K562 (cell line): Measurements from ENCODE around the gene ZFP62. TPM values are rescaled to one million over a fixed set of nuclear protein-coding genes. Genes with fewer than 3 reads are reported as not detected.
A peak's percentile ranks its signal among the peaks of the same experiment; 100 is the strongest.

ENCODE experiments used
- ARHGAP35 ChIP-seq: fragments of 450-650 bp; IDR thresholded peaks from 2 replicates; pipeline ENCODE4 v1.6.1; 2018; ENCODE audit not compliant: partially characterized antibody
- E2F3 ChIP-seq: fragments of 250-450 bp; sonication (Bioruptor Pico); IDR thresholded peaks from 2 replicates; pipeline ENCODE4 v1.4.0; 2020; ENCODE audit warnings: mild to moderate bottlenecking
- EGR1 ChIP-seq: fragments of 450-650 bp; conservative IDR thresholded peaks from 2 replicates; pipeline ENCODE4 v1.6.1; 2017; ENCODE audit warnings: mild to moderate bottlenecking
- EWSR1 ChIP-seq: fragments of 450-650 bp; IDR thresholded peaks from 2 replicates; pipeline ENCODE4 v1.6.1; 2018; ENCODE audit warnings: borderline replicate concordance, mild to moderate bottlenecking, low read depth, moderate library complexity; ENCODE audit not compliant: partially characterized antibody
- FOXA1 ChIP-seq: fragments of 450-650 bp; IDR thresholded peaks from 2 replicates; pipeline ENCODE4 v1.6.1; 2016; ENCODE audit warnings: mild to moderate bottlenecking, borderline replicate concordance
- FOXJ2 ChIP-seq: fragments of 200-800 bp; sonication (Bioruptor generic); IDR thresholded peaks from 2 replicates; pipeline ENCODE4 v1.6.1; 2016; ENCODE audit warnings: missing genetic modification characterization, missing compliant biosample characterization
- GABPA ChIP-seq: fragments of 200-800 bp; sonication (Bioruptor generic); conservative IDR thresholded peaks from 2 replicates; pipeline ENCODE4 v1.6.1; 2016; ENCODE audit warnings: low read depth, missing genetic modification characterization, missing compliant biosample characterization
- GATAD2B ChIP-seq: fragments of 450-650 bp; IDR thresholded peaks from 2 replicates; pipeline ENCODE4 v1.6.1; 2017; ENCODE audit warnings: mild to moderate bottlenecking, borderline replicate concordance
- KDM5B ChIP-seq: fragments of 200-600 bp; sonication (generic); IDR thresholded peaks from 2 replicates; pipeline ENCODE4 v1.6.1; 2012; ENCODE audit warnings: low read depth, mild to moderate bottlenecking, moderate library complexity, low read length, control low read depth, inconsistent platforms; ENCODE audit not compliant: insufficient replicate concordance
- MEF2D ChIP-seq: conservative IDR thresholded peaks from 2 replicates; pipeline ENCODE4 v1.6.1; 2016; ENCODE audit warnings: low read depth, missing genetic modification characterization, missing compliant biosample characterization
- PHF8 ChIP-seq: fragments of 200-600 bp; sonication (generic); IDR thresholded peaks from 2 replicates; pipeline ENCODE4 v1.6.1; 2012; ENCODE audit warnings: mixed run types, mild to moderate bottlenecking, inconsistent platforms, low read length, moderate library complexity, borderline replicate concordance
- TAF9B ChIP-seq: fragments of 450-650 bp; IDR thresholded peaks from 2 replicates; pipeline ENCODE4 v1.6.1; 2018; ENCODE audit warnings: mild to moderate bottlenecking; ENCODE audit not compliant: partially characterized antibody
- ZNF217 ChIP-seq: sonication (generic); formaldehyde crosslinking; IDR thresholded peaks from 2 replicates; pipeline ENCODE4 v1.8.0; 2022; ENCODE audit warnings: mild to moderate bottlenecking, missing genetic modification reagents
- ZNF586 ChIP-seq: fragments of 450-650 bp; formaldehyde crosslinking; conservative IDR thresholded peaks from 2 replicates; pipeline ENCODE4 v1.4.0; 2020; ENCODE audit warnings: mild to moderate bottlenecking, moderate library complexity
- polyA plus RNA-seq, 8 experiments: library from polyadenylated mRNA; depleted of rRNA in 4 of 8; stranded (reverse) in 5 of 8; unstranded in 3 of 8; fragments of >200 nt; fragmentation: Nextera tagmentation in 2 of 8; fragmentation: Illumina TruSeq in 1 of 8; extraction: Ambion mirVana in 2 of 8; extraction: Trizol in 1 of 8; gene quantifications; 2 replicates each; pipeline versions ENCODE4 v1.2.1 to v1.2.3, GENCODE V29; 2011 to 2014; ENCODE audit warnings: inconsistent platforms in 1 of 8, missing spikeins in 1 of 8
- total RNA-seq, 7 experiments: library from RNA; depleted of rRNA in 6 of 7; stranded (reverse); fragments of >200 nt in 6 of 7; fragmentation: Illumina TruSeq in 2 of 7; extraction: Trizol in 2 of 7; gene quantifications; 2 replicates each; pipeline versions ENCODE4 v1.2.1 to v1.2.3, GENCODE V29; 2011 to 2021; ENCODE audit warnings: low replicate concordance in 1 of 7
- TF ChIP-seq, protein P1 (sequence below), 2 experiments: fragments of 450-650 bp; formaldehyde crosslinking in 1 of 2; IDR thresholded peaks; 2 replicates each; pipeline versions ENCODE4 v1.4.0 to v1.6.1; 2014 to 2020; ENCODE audit warnings: mild to moderate bottlenecking in 2 of 2, borderline replicate concordance in 1 of 2, low read depth in 1 of 2
- TF ChIP-seq, protein P2 (sequence below): fragments of 250-450 bp; sonication (Bioruptor Pico); IDR thresholded peaks from 2 replicates; pipeline ENCODE4 v1.5.0; 2021
- TF ChIP-seq, protein P3 (sequence below): IDR thresholded peaks from 2 replicates; pipeline ENCODE4 v1.6.1; 2014; ENCODE audit warnings: antibody characterized with exemption

The ZFP62 gene
- total and polyA plus RNA-seq, 9 of the 15 experiments (the other 6 are each of a cell fraction or from before 2014, with no cell fraction given): 12.2 to 37.5 (median 25.0) TPM

DNA sequence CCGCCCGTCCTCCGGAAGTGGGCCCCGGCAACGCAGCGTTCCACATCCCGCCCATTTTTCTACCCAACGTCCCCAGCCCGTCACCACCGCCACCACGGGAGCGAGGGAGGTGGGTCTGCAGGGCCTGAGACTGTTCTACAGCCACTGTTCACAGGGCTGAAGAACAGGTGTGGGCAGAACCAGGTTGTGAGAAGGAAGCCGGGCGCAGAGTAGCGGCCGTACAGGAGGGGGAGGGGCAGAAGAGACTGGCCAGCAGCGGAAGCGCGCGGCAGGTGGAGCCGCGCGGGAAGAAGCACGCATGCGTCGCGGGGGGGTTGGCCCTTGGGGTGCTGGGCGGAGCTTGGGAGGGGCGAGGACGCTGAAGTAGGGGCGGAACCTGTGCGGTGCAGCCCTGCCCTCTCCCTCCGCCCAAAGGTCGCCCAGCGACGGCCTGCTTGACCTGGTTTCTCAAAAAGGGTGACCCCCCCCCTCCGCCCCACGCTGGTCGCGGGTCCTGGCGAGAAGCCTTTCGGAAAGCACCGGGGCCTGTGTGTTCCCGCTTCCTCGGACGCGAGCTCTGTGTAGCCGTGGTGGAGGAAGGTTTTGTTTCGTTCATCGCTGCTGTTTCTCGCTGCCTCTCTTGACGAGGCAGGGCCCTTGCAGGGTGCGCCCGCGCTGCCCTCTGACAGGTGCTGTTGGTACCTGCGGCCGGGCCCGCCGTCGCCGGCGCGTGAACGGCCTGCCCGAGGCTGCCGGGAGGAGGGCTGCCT lies 50.7 kb downstream of the ZFP62 start (continued):
- TF ChIP-seq, protein P1, sequence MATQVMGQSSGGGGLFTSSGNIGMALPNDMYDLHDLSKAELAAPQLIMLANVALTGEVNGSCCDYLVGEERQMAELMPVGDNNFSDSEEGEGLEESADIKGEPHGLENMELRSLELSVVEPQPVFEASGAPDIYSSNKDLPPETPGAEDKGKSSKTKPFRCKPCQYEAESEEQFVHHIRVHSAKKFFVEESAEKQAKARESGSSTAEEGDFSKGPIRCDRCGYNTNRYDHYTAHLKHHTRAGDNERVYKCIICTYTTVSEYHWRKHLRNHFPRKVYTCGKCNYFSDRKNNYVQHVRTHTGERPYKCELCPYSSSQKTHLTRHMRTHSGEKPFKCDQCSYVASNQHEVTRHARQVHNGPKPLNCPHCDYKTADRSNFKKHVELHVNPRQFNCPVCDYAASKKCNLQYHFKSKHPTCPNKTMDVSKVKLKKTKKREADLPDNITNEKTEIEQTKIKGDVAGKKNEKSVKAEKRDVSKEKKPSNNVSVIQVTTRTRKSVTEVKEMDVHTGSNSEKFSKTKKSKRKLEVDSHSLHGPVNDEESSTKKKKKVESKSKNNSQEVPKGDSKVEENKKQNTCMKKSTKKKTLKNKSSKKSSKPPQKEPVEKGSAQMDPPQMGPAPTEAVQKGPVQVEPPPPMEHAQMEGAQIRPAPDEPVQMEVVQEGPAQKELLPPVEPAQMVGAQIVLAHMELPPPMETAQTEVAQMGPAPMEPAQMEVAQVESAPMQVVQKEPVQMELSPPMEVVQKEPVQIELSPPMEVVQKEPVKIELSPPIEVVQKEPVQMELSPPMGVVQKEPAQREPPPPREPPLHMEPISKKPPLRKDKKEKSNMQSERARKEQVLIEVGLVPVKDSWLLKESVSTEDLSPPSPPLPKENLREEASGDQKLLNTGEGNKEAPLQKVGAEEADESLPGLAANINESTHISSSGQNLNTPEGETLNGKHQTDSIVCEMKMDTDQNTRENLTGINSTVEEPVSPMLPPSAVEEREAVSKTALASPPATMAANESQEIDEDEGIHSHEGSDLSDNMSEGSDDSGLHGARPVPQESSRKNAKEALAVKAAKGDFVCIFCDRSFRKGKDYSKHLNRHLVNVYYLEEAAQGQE (IDR thresholded peaks at IDR 0.05; ENCODE audit: borderline replicate concordance): peak; percentile 97
- TF ChIP-seq, protein P1 (CRISPR knock-in tag; IDR thresholded peaks at IDR 0.05; ENCODE audit: low read depth): peak; percentile 56; the same call in 1 of the 2 replicates
- TF ChIP-seq E2F3: peak; percentile 68
- TF ChIP-seq, protein P2, sequence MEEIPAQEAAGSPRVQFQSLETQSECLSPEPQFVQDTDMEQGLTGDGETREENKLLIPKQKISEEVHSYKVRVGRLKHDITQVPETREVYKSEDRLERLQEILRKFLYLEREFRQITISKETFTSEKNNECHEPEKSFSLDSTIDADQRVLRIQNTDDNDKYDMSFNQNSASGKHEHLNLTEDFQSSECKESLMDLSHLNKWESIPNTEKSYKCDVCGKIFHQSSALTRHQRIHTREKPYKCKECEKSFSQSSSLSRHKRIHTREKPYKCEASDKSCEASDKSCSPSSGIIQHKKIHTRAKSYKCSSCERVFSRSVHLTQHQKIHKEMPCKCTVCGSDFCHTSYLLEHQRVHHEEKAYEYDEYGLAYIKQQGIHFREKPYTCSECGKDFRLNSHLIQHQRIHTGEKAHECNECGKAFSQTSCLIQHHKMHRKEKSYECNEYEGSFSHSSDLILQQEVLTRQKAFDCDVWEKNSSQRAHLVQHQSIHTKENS: no peak
- peak; percentile 70 for TF ChIP-seq KDM5B
- TF ChIP-seq GABPA: peak; percentile 99
- peak; percentile 66; the same call in 1 of the 2 replicates for TF ChIP-seq GATAD2B
- TF ChIP-seq, protein P3, sequence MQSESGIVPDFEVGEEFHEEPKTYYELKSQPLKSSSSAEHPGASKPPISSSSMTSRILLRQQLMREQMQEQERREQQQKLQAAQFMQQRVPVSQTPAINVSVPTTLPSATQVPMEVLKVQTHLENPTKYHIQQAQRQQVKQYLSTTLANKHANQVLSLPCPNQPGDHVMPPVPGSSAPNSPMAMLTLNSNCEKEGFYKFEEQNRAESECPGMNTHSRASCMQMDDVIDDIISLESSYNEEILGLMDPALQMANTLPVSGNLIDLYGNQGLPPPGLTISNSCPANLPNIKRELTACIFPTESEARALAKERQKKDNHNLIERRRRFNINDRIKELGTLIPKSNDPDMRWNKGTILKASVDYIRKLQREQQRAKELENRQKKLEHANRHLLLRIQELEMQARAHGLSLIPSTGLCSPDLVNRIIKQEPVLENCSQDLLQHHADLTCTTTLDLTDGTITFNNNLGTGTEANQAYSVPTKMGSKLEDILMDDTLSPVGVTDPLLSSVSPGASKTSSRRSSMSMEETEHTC: no peak
- TF ChIP-seq EWSR1: no peak
- TF ChIP-seq EGR1: no peak
- TF ChIP-seq TAF9B: peak; percentile 90
- TF ChIP-seq ZNF586 (CRISPR knock-in tag): no peak
- peak; percentile 97 for TF ChIP-seq PHF8
- no peak for TF ChIP-seq FOXA1
- TF ChIP-seq MEF2D (tag): no peak
- TF ChIP-seq ZNF217 (CRISPR knock-in tag): no peak
- TF ChIP-seq ARHGAP35: no peak
- peak; percentile 40; the same call in 1 of the 2 replicates for TF ChIP-seq FOXJ2
